NCI-H82 treated with DMSO at 0.1 percent for 48 hours (cell line): ENCODE measurements around the gene ADIPOR2.

Source experiments
- DNase-seq: peaks from one replicate; lab custom pipeline; 2025; ENCODE audit not compliant: unreplicated experiment; lab: John Stamatoyannopoulos, UW

Gene ADIPOR2

GRCh38 chr12:1690578-1691122, at the start of gene ADIPOR2:
ADIPOR2 (plus strand) TSS chr12:1691070; CDS start chr12:1754344, 63,274 bp downstream.
- DNase-seq: peak; percentile 93

- no peak for DNase-seq
Measured at GRCh38 chr12:1642513-1642912, 48.4 kb upstream of the ADIPOR2 start.

GRCh38 chr12:1643043-1643442, 47.8 kb upstream of the ADIPOR2 start:
- no peak for DNase-seq

- DNase-seq: no peak
Measured at GRCh38 chr12:1643905-1644533, 46.9 kb upstream of the ADIPOR2 start.

- peak; percentile 19 for DNase-seq
Measured at GRCh38 chr12:1644534-1645438, 46.1 kb upstream of the ADIPOR2 start.

- DNase-seq: no peak
Measured at GRCh38 chr12:1645819-1646218, 45.1 kb upstream of the ADIPOR2 start.

GRCh38 chr12:1646569-1647284, 44.1 kb upstream of the ADIPOR2 start:
- DNase-seq: no peak

- DNase-seq: no peak
Measured at GRCh38 chr12:1647285-1647669, 43.6 kb upstream of the ADIPOR2 start.

- no peak for DNase-seq
Measured at GRCh38 chr12:1650260-1650977, 40.5 kb upstream of the ADIPOR2 start.

GRCh38 chr12:1650978-1651361, 39.9 kb upstream of the ADIPOR2 start:
- no peak for DNase-seq

- DNase-seq: no peak
Measured at GRCh38 chr12:1651946-1652345, 38.9 kb upstream of the ADIPOR2 start.

- DNase-seq: no peak
Measured at GRCh38 chr12:1655225-1655788, 35.6 kb upstream of the ADIPOR2 start.

- no peak for DNase-seq
Measured at GRCh38 chr12:1656902-1657301, 34.0 kb upstream of the ADIPOR2 start.

GRCh38 chr12:1657688-1658087, 33.2 kb upstream of the ADIPOR2 start:
- DNase-seq: no peak

- DNase-seq: no peak
Measured at GRCh38 chr12:1660304-1661187, 30.3 kb upstream of the ADIPOR2 start.

- DNase-seq: peak; percentile 53
Measured at GRCh38 chr12:1661553-1662335, 29.1 kb upstream of the ADIPOR2 start.

GRCh38 chr12:1662761-1663439, 28.0 kb upstream of the ADIPOR2 start:
- DNase-seq: peak; percentile 24
